Psoas muscle (tissue), 8 donors: ENCODE results near the gene CHAC2. TPM values are rescaled to one million over a fixed set of nuclear protein-coding genes. Genes with fewer than 3 reads are reported as not detected.

ENCODE experiments used
- ATAC-seq, 4 donors: fragments of 200-7000 bp; cut with Tn5 transposase; one replicate each; pipeline ENCODE4 v1.9.1; 2020; ENCODE audit warnings: moderate library complexity in 3 of 4, mild to moderate bottlenecking in 2 of 4
- DNase-seq, 2 donors: peaks; one replicate each; pipeline ENCODE4 v3.0.0-alpha.2; 2020
- H3K27ac ChIP-seq: fragments of 200-600 bp; one replicate; pipeline ENCODE4 v1.8.0; 2022
- H3K27me3 ChIP-seq, 3 donors: fragments of 200-600 bp in 1 of 3; one replicate each; pipeline versions ENCODE4 v1.6.1 to v1.8.0; 2013 to 2022; ENCODE audit warnings: low read length in 2 of 3, mild to moderate bottlenecking in 2 of 3, moderate library complexity in 1 of 3; ENCODE audit not compliant: insufficient read depth in 3 of 3
- H3K36me3 ChIP-seq, 2 donors: fragments of 200-600 bp in 1 of 2; one replicate each; pipeline versions ENCODE4 v1.6.1 to v1.8.0; 2013 to 2022; ENCODE audit warnings: low read depth in 1 of 2, mild to moderate bottlenecking in 1 of 2, moderate library complexity in 1 of 2; ENCODE audit not compliant: insufficient read depth in 1 of 2
- H3K4me1 ChIP-seq: fragments of 200-600 bp; one replicate; pipeline ENCODE4 v1.8.0; 2022
- H3K4me3 ChIP-seq: fragments of 200-600 bp; one replicate; pipeline ENCODE4 v1.8.0; 2022; ENCODE audit warnings: mild to moderate bottlenecking
- H3K9me3 ChIP-seq: fragments of 200-600 bp; one replicate; pipeline ENCODE4 v1.8.0; 2022
- CTCF ChIP-seq: fragments of 200-600 bp; IDR thresholded peaks from one replicate; pipeline ENCODE4 v1.8.0; 2022; ENCODE audit warnings: antibody characterized with exemption
- WGBS, 3 donors: extraction: QIAGEN DNeasy Blood & Tissue Kit; methylation state at CpG; one replicate each; pipeline versions ENCODE4 v1.1.6 to v1.1.7; 2013; 5-methylcytosine and 5-hydroxymethylcytosine counted together
- intact Hi-C, 2 donors: fragments of 100-400 bp; cut with DNase I; formaldehyde crosslinking; loops; one replicate each; pipeline versions ENCODE4 v1.11.0 to v1.14.2; 2022
- polyA plus RNA-seq, 3 donors: library from polyadenylated mRNA; stranded (reverse); fragments of 200-250 nt; gene quantifications; one replicate each; pipeline ENCODE4 v1.2.3, GENCODE V29; 2013
- total RNA-seq, 4 donors: library from RNA; stranded (reverse); fragmentation: NEBNext Ultra II Directional in 2 of 4; extraction: Animal tissue kit (Norgen Biotek cat#: 25700) in 2 of 4; gene quantifications; one replicate each; pipeline versions ENCODE4 v1.2.1 to v1.2.4, GENCODE V29; 2021 to 2023
- donor health status: healthy with polysubstance abuse.
- donor health status: DM: no; HTN: no; CAD: no; lungs with moderate emphysema.
- donor health status: Bipolar disorder and iron deficiency.
- donor health status: healthy.
- donor health status: DM: yes; HTN: yes; CAD: no.
- donor health status: DM: no; HTN: no; CAD: no.
- donor health status: DM: no; HTN: no; CAD: no.
- donor health status: DM: yes; HTN: yes; CAD: no.

CHAC2 gene
- total and polyA plus RNA-seq, 7 donors: 3.5 to 13.9 (median 5.5) TPM

- peaks cover 2 to 27% of the 10 kb centered on the region in 2 donors for H3K36me3 ChIP-seq
- 92 to 94% (median 93%) methylated on average over 2 of the region's 2 CpGs for WGBS, 3 donors
- no peak overlapping the region for H3K27ac ChIP-seq
- no peaks in the 10 kb centered on the region for H3K27me3 ChIP-seq
- ATAC-seq (no peak), DNase-seq (no peak)
- no peak for TF ChIP-seq CTCF
- no peaks in the 10 kb centered on the region for H3K9me3 ChIP-seq
- H3K4me1 ChIP-seq: no peaks in the 10 kb centered on the region
- intact Hi-C loops: no loop called here
- no peak overlapping the region for H3K4me3 ChIP-seq
Measured at GRCh38 chr2:53744395-53745065, 23.1 kb upstream of the CHAC2 start.

- DNase-seq (no peak), ATAC-seq (no peak)
- TF ChIP-seq CTCF: no peak
- Histone ChIP-seq H3K36me3 (peaks cover 2 to 20% of the 10 kb centered on the region in 2 donors), H3K4me3 (no peak overlapping the region), H3K27me3 (no peaks in the 10 kb centered on the region), H3K4me1 (no peaks in the 10 kb centered on the region), H3K27ac (no peak overlapping the region), H3K9me3 (no peaks in the 10 kb centered on the region)
- intact Hi-C loops: no loop called here
- WGBS, 3 donors: 49 to 65% (median 55%) methylated on average over 4 of the region's 4 CpGs
Measured at GRCh38 chr2:53750041-53750768, 17.4 kb upstream of the CHAC2 start.

GRCh38 chr2:53751728-53752127 is 15.9 kb upstream of the CHAC2 start:
- no peaks in the 10 kb centered on the region for H3K9me3 ChIP-seq
- no peaks in the 10 kb centered on the region for H3K4me1 ChIP-seq
- 89 to 95% (median 93%) methylated on average over 1 of the region's 1 CpG for WGBS, 3 donors
- no peak for TF ChIP-seq CTCF
- H3K27me3 ChIP-seq: no peaks in the 10 kb centered on the region
- intact Hi-C loops: no loop called here
- no peak for DNase-seq
- no peak overlapping the region for H3K4me3 ChIP-seq
- H3K27ac ChIP-seq: no peak overlapping the region
- H3K36me3 ChIP-seq: peaks cover 2 to 27% of the 10 kb centered on the region in 2 donors
- ATAC-seq: no peak

- WGBS, 3 donors: 66 to 81% (median 74%) methylated on average over 4 of the region's 4 CpGs
Measured at GRCh38 chr2:53752385-53752784, 15.2 kb upstream of the CHAC2 start.

More at GRCh38 chr2:53752385-53752784, 15.2 kb upstream of the CHAC2 start:
- H3K4me1 ChIP-seq: no peaks in the 10 kb centered on the region
- H3K36me3 ChIP-seq: peaks cover 2 to 26% of the 10 kb centered on the region in 2 donors
- no peak for ATAC-seq
- no peak for TF ChIP-seq CTCF
- DNase-seq: no peak
- H3K27me3 ChIP-seq: no peaks in the 10 kb centered on the region
- intact Hi-C loops: no loop called here
- no peak overlapping the region for H3K27ac ChIP-seq
- H3K9me3 ChIP-seq: no peaks in the 10 kb centered on the region
- no peak overlapping the region for H3K4me3 ChIP-seq
